PC-3 (cell line): ENCODE measurements around the gene PEX11A. TPM values are rescaled to one million over a fixed set of nuclear protein-coding genes. Genes with fewer than 3 reads are reported as not detected.

ENCODE experiments used
- ATAC-seq: fragments of 200-7000 bp; cut with Tn5 transposase; 2 replicates; pipeline ENCODE4 v1.9.1; 2020; ENCODE audit warnings: mild to moderate bottlenecking, moderate library complexity
- BruUV-seq: library from RNA; stranded (reverse); fragments of 400-500 nt; replicated peaks from 2 replicates; lab custom pipeline; 2021; lab: Mats Ljungman, UMichigan
- CTCF ChIA-PET: fragments of 300-600 bp; sonication (Branson Sonifier 250); formaldehyde crosslinking; loops from one replicate; lab custom pipeline; 2022; ENCODE audit warnings: antibody characterized with exemption; lab: Charles Lee
- POLR2A ChIA-PET: fragments of 300-600 bp; sonication (Branson Sonifier 250); formaldehyde crosslinking; loops from one replicate; lab custom pipeline; 2022; ENCODE audit warnings: antibody characterized with exemption; ENCODE audit not compliant: unreplicated experiment; lab: Charles Lee
- DNase-seq: peaks from one replicate; pipeline ENCODE4 v3.0.0-alpha.2; 2015
- H2AFZ ChIP-seq: fragments of 300-600 bp; sonication (generic); 2 replicates; pipeline ENCODE4 v1.6.0; 2016; ENCODE audit warnings: antibody characterized with exemption, low read length
- H3F3A ChIP-seq: fragments of 300-600 bp; sonication (generic); one replicate; pipeline ENCODE4 v1.6.0; 2017; ENCODE audit warnings: antibody characterized with exemption, low read length, control low read depth, mild to moderate bottlenecking; ENCODE audit not compliant: unreplicated experiment
- H3K27ac ChIP-seq: fragments of 300-600 bp; sonication (generic); 2 replicates; pipeline ENCODE4 v1.5.1; 2016; ENCODE audit warnings: mild to moderate bottlenecking, low read length
- H3K27me3 ChIP-seq: fragments of 300-600 bp; sonication (generic); 2 replicates; pipeline ENCODE4 v1.6.1; 2016; ENCODE audit warnings: low read length, mixed read lengths
- H3K36me3 ChIP-seq: fragments of 300-600 bp; sonication (generic); 2 replicates; pipeline ENCODE4 v1.6.1; 2016; ENCODE audit warnings: low read depth, mixed run types, low read length, mixed read lengths
- H3K4me1 ChIP-seq: fragments of 300-600 bp; sonication (generic); 2 replicates; pipeline ENCODE4 v1.5.1; 2016; ENCODE audit warnings: low read length; ENCODE audit not compliant: insufficient read depth
- H3K4me2 ChIP-seq: fragments of 300-600 bp; sonication (generic); 2 replicates; pipeline ENCODE4 v1.6.0; 2016; ENCODE audit warnings: low read length
- H3K4me3 ChIP-seq: fragments of 300-600 bp; sonication (generic); 2 replicates; pipeline ENCODE4 v1.5.1; 2016; ENCODE audit warnings: mild to moderate bottlenecking, low read length, mixed read lengths
- H3K79me2 ChIP-seq: fragments of 300-600 bp; sonication (generic); 2 replicates; pipeline ENCODE4 v1.6.1; 2017; ENCODE audit warnings: low read length, mixed read lengths
- H3K9ac ChIP-seq: fragments of 300-600 bp; sonication (generic); 2 replicates; pipeline ENCODE4 v1.6.0; 2016; ENCODE audit warnings: mild to moderate bottlenecking, low read length
- H3K9me2 ChIP-seq: fragments of 300-600 bp; sonication (generic); replicated peaks from 2 replicates; pipeline ENCODE4 v1.6.1; 2016; ENCODE audit warnings: mixed run types, low read length, mixed read lengths
- H3K9me3 ChIP-seq: fragments of 300-600 bp; sonication (generic); 2 replicates; pipeline ENCODE4 v1.6.1; 2016; ENCODE audit warnings: low read length, mixed read lengths
- H4K20me1 ChIP-seq: fragments of 300-600 bp; sonication (generic); 2 replicates; pipeline ENCODE4 v1.6.1; 2016; ENCODE audit warnings: low read length, mixed read lengths
- EZH2 ChIP-seq: fragments of 300-600 bp; sonication (generic); IDR thresholded peaks from one replicate; pipeline ENCODE4 v1.6.1; 2017; ENCODE audit warnings: antibody characterized with exemption, mild to moderate bottlenecking, low read length; ENCODE audit not compliant: unreplicated experiment
- EZH2phosphoT487 ChIP-seq: fragments of 300-600 bp; sonication (generic); IDR thresholded peaks from 2 replicates; pipeline ENCODE4 v1.6.1; 2018; ENCODE audit warnings: mild to moderate bottlenecking, antibody characterized with exemption, low read length, borderline replicate concordance
- intact Hi-C: fragments of 100-400 bp; cut with micrococcal nuclease; formaldehyde crosslinking; loops from 2 replicates; pipeline ENCODE4 v1.9.0; 2023
- total RNA-seq: library from RNA; depleted of rRNA; stranded (reverse); fragments of >200 nt; gene quantifications from 2 replicates; pipeline ENCODE4 v1.2.3, GENCODE V29; 2014
- TF ChIP-seq, protein P1 (sequence below): fragments of 300-600 bp; sonication (generic); conservative IDR thresholded peaks from 2 replicates; pipeline ENCODE4 v1.5.1; 2017; ENCODE audit warnings: antibody characterized with exemption, low read depth, mild to moderate bottlenecking, low read length

Gene PEX11A
- total RNA-seq, 1 experiment from 2014 or later = 9.7 TPM

DNA sequence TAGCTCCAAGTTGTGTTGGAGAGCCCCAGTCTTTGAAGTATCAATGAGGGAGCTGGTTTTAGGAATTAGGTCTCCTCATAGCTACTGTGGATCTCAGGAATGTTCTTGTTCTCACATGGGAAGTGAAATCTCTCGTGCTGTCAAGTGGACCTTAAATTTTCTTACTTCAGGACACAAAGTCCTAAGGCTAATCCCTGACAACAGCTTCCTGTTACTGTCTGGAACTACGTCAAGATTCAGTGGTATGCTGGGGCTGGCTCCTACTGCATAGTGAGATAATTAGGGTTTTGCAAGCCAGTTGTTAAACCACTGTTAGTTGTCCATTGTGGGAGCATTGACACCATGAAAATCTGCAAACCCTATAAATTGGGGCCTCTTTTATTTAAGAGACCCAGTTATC lies 37.7 kb upstream of the PEX11A start:
- Histone ChIP-seq H2AFZ (no peak overlapping the region), H3K4me1 (no peaks in the 10 kb centered on the region), H3K4me3 (no peak overlapping the region), H3K36me3 (no peaks in the 10 kb centered on the region), H3K9me2 (no peaks in the 10 kb centered on the region), H3K79me2 (no peaks in the 10 kb centered on the region), H3K27me3 (no peaks in the 10 kb centered on the region), H3K9me3 (no peaks in the 10 kb centered on the region), H4K20me1 (no peaks in the 10 kb centered on the region), H3K9ac (no peak overlapping the region), H3K4me2 (no peak overlapping the region), H3F3A (no peaks in the 10 kb centered on the region), H3K27ac (no peak overlapping the region)
- ChIA-PET CTCF (no interaction called here), POLR2A (no interaction called here)
- BruUV-seq = no TSS peak
- TF ChIP-seq EZH2 (no peak), EZH2phosphoT487 (no peak)
- TF ChIP-seq, protein P1, sequence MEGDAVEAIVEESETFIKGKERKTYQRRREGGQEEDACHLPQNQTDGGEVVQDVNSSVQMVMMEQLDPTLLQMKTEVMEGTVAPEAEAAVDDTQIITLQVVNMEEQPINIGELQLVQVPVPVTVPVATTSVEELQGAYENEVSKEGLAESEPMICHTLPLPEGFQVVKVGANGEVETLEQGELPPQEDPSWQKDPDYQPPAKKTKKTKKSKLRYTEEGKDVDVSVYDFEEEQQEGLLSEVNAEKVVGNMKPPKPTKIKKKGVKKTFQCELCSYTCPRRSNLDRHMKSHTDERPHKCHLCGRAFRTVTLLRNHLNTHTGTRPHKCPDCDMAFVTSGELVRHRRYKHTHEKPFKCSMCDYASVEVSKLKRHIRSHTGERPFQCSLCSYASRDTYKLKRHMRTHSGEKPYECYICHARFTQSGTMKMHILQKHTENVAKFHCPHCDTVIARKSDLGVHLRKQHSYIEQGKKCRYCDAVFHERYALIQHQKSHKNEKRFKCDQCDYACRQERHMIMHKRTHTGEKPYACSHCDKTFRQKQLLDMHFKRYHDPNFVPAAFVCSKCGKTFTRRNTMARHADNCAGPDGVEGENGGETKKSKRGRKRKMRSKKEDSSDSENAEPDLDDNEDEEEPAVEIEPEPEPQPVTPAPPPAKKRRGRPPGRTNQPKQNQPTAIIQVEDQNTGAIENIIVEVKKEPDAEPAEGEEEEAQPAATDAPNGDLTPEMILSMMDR = no peak
- ATAC-seq (no peak), DNase-seq (no peak)
- intact Hi-C loops = no loop called here

DNA sequence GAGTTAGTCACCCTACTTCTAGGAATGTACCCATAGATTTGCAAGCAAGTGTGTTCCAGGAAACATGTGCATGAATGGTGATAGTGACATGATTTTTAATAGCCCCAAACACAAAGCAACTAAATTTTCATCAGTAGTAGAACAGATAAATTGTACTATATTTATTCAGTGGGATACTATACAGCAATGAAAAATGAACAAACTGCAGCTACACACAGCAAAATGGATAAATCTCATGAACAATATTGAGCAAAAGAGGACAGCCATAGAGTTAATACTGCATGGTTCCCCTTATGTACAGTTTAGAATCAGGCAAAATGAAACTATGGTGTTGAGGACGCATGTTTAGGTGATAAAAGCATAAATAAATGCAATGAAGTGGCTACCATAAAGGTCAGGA lies 34.5 kb upstream of the PEX11A start:
- Histone ChIP-seq H2AFZ (no peak overlapping the region), H3K4me1 (no peaks in the 10 kb centered on the region), H3K4me2 (no peak overlapping the region), H3K9ac (no peak overlapping the region), H3K27me3 (no peaks in the 10 kb centered on the region), H3K27ac (no peak overlapping the region), H3K79me2 (no peaks in the 10 kb centered on the region), H3K9me3 (no peaks in the 10 kb centered on the region), H3F3A (no peaks in the 10 kb centered on the region), H3K4me3 (no peak overlapping the region), H3K9me2 (no peaks in the 10 kb centered on the region), H4K20me1 (no peaks in the 10 kb centered on the region), H3K36me3 (no peaks in the 10 kb centered on the region)
- DNase-seq = no peak
- POLR2A ChIA-PET = no interaction called here
- TF ChIP-seq EZH2phosphoT487 (no peak), EZH2 (no peak)
- TF ChIP-seq, protein P1 = no peak
- CTCF ChIA-PET = no interaction called here
- no peak for ATAC-seq
- intact Hi-C loops = no loop called here
- BruUV-seq = no TSS peak

DNA sequence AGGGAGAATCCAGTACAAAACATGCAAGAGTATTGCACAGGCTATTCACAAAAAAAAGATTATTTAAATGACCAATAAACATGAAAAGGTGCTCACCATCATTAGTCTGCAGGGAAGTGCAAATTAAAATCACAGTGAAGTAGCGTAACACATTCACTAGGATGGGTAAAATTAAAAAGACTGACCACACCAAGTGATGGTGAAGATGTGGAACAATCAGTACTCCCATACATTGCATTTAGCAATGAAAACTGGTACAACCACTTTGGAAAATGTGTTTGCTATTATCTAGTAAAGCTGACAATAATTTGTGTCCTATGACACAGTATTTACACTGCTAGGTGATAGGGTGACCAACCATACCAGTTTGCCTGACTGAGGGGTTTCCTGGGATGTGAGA lies 34.1 kb upstream of the PEX11A start:
- CTCF ChIA-PET = no interaction called here
- Histone ChIP-seq H2AFZ (no peak overlapping the region), H3K9me2 (no peaks in the 10 kb centered on the region), H3F3A (no peaks in the 10 kb centered on the region), H3K9ac (no peak overlapping the region), H3K27me3 (no peaks in the 10 kb centered on the region), H3K9me3 (no peaks in the 10 kb centered on the region), H3K36me3 (no peaks in the 10 kb centered on the region), H3K4me3 (no peak overlapping the region), H3K4me1 (no peaks in the 10 kb centered on the region), H3K79me2 (no peaks in the 10 kb centered on the region), H4K20me1 (no peaks in the 10 kb centered on the region), H3K27ac (no peak overlapping the region), H3K4me2 (no peak overlapping the region)
- intact Hi-C loops = no loop called here
- DNase-seq (no peak), ATAC-seq (no peak)
- TF ChIP-seq EZH2 (no peak), EZH2phosphoT487 (no peak)
- TF ChIP-seq, protein P1 = no peak
- POLR2A ChIA-PET = no interaction called here
- no TSS peak for BruUV-seq
